Astrocyte (in vitro differentiated cells and primary cell): ENCODE measurements around the gene AATK. TPM values are rescaled to one million over a fixed set of nuclear protein-coding genes. Genes with fewer than 3 reads are reported as not detected.
A peak's percentile ranks its signal among the peaks of the same experiment; 100 is the strongest.

Experiments
- DNase-seq: peaks from one replicate; pipeline ENCODE4 v3.0.0-alpha.2; 2010; ENCODE audit warnings: low read depth
- FAIRE-seq: peaks from 2 replicates; lab custom pipeline; 2011; peaks lifted over from hg19 to GRCh38; lab: Jason Lieb, UNC
- H2AFZ ChIP-seq: 2 replicates; pipeline ENCODE4 v1.6.0; 2012; ENCODE audit warnings: low read depth, low read length, inconsistent platforms
- H3K27ac ChIP-seq: 2 replicates; pipeline ENCODE4 v1.5.1; 2011; ENCODE audit warnings: low read depth, low read length, inconsistent platforms
- H3K27me3 ChIP-seq: 2 replicates; pipeline ENCODE4 v1.6.0; 2011; ENCODE audit warnings: low read length, inconsistent platforms; ENCODE audit not compliant: insufficient read depth
- H3K36me3 ChIP-seq: 2 replicates; pipeline ENCODE4 v1.5.1; 2011; ENCODE audit warnings: low read length, inconsistent platforms; ENCODE audit not compliant: insufficient read depth
- H3K4me1 ChIP-seq: 2 replicates; pipeline ENCODE4 v1.5.1; 2011; ENCODE audit warnings: low read length, inconsistent platforms; ENCODE audit not compliant: insufficient read depth
- H3K4me2 ChIP-seq: 2 replicates; pipeline ENCODE4 v1.6.0; 2012; ENCODE audit warnings: low read length, inconsistent platforms
- H3K4me3 ChIP-seq: 2 replicates; pipeline ENCODE4 v1.5.1; 2011; ENCODE audit warnings: low read depth, mild to moderate bottlenecking, low read length, inconsistent platforms; ENCODE audit not compliant: insufficient read depth
- H3K79me2 ChIP-seq: 2 replicates; pipeline ENCODE4 v1.6.0; 2012; ENCODE audit warnings: mild to moderate bottlenecking, low read length, inconsistent platforms; ENCODE audit not compliant: insufficient read depth
- H3K9ac ChIP-seq: 2 replicates; pipeline ENCODE4 v1.6.0; 2012; ENCODE audit warnings: mild to moderate bottlenecking, low read length, inconsistent platforms
- H3K9me3 ChIP-seq: 2 replicates; pipeline ENCODE4 v1.5.1; 2012; ENCODE audit warnings: low read depth, mild to moderate bottlenecking, low read length, inconsistent platforms; ENCODE audit not compliant: insufficient read depth
- H4K20me1 ChIP-seq: 2 replicates; pipeline ENCODE4 v1.6.0; 2012; ENCODE audit warnings: low read length, inconsistent platforms; ENCODE audit not compliant: insufficient read depth
- H3K27ac Mint-ChIP-seq: one replicate; pipeline ENCODE4 v1.8.0; 2021; ENCODE audit warnings: mild to moderate bottlenecking, mixed read lengths; ENCODE audit not compliant: unreplicated experiment
- H3K27me3 Mint-ChIP-seq: one replicate; pipeline ENCODE4 v1.8.0; 2021; ENCODE audit warnings: low read depth, mixed read lengths; ENCODE audit not compliant: unreplicated experiment
- H3K36me3 Mint-ChIP-seq: one replicate; pipeline ENCODE4 v1.8.0; 2021; ENCODE audit warnings: low read depth, mixed read lengths; ENCODE audit not compliant: unreplicated experiment
- H3K4me1 Mint-ChIP-seq: one replicate; pipeline ENCODE4 v1.8.0; 2021; ENCODE audit warnings: low read depth, mixed read lengths; ENCODE audit not compliant: unreplicated experiment
- H3K4me3 Mint-ChIP-seq: one replicate; pipeline ENCODE4 v1.8.0; 2021; ENCODE audit warnings: mild to moderate bottlenecking, moderate library complexity, mixed read lengths; ENCODE audit not compliant: unreplicated experiment
- H3K9me3 Mint-ChIP-seq: one replicate; pipeline ENCODE4 v1.8.0; 2021; ENCODE audit warnings: mild to moderate bottlenecking, mixed read lengths; ENCODE audit not compliant: unreplicated experiment
- EZH2 ChIP-seq: IDR thresholded peaks from 2 replicates; pipeline ENCODE4 v1.6.1; 2012; ENCODE audit warnings: mild to moderate bottlenecking, low read length, inconsistent platforms; ENCODE audit not compliant: insufficient read depth
- total RNA-seq: library from RNA; stranded (reverse); gene quantifications from 2 replicates; pipeline ENCODE4 v1.2.1, GENCODE V29; 2021
- TF ChIP-seq, protein P1 (sequence below): IDR thresholded peaks from 2 replicates; pipeline ENCODE4 v1.5.1; 2011; ENCODE audit warnings: low read depth, mild to moderate bottlenecking, inconsistent platforms, low read length, moderate library complexity; ENCODE audit not compliant: insufficient read depth

AATK gene
- total RNA-seq, 1 donor from 2014 or later = 0.54 TPM

GRCh38 chr17:81109957-81110356 lies 56.1 kb downstream of the AATK start:
- no peaks in the 10 kb centered on the region for H3K36me3 ChIP-seq

DNA sequence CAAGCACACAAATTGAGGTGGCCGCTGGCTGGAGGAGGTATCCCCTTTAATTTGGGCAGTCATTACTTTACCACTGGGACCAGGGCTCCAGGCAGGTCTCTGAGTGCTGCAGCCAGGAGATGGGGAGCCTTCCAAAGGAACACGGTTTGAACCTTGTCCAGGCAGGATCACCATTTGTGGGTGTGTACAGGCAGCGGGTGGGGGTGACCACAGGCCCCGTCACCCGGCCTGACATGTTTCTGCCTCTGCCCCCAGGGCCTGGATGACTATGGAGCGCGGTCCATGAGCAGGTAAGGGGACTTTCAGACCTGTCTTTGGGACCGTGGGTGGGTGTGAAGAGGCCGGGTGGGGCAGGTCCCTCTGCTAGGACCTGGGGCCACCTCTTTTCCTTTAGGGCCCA lies 57.8 kb downstream of the AATK start:
- H3K4me3 ChIP-seq = no peak overlapping the region
- DNase-seq = no peak
- FAIRE-seq = no peak
- Mint-ChIP-seq H3K27ac (no peak overlapping the region), H3K4me1 (no peaks in the 10 kb centered on the region), H3K4me3 (no peak overlapping the region), H3K36me3 (peaks cover 4% of the 10 kb centered on the region), H3K27me3 (no peaks in the 10 kb centered on the region), H3K9me3 (no peaks in the 10 kb centered on the region)
- no peak overlapping the region for H3K9ac ChIP-seq
- TF ChIP-seq EZH2 = no peak
- TF ChIP-seq, protein P1, sequence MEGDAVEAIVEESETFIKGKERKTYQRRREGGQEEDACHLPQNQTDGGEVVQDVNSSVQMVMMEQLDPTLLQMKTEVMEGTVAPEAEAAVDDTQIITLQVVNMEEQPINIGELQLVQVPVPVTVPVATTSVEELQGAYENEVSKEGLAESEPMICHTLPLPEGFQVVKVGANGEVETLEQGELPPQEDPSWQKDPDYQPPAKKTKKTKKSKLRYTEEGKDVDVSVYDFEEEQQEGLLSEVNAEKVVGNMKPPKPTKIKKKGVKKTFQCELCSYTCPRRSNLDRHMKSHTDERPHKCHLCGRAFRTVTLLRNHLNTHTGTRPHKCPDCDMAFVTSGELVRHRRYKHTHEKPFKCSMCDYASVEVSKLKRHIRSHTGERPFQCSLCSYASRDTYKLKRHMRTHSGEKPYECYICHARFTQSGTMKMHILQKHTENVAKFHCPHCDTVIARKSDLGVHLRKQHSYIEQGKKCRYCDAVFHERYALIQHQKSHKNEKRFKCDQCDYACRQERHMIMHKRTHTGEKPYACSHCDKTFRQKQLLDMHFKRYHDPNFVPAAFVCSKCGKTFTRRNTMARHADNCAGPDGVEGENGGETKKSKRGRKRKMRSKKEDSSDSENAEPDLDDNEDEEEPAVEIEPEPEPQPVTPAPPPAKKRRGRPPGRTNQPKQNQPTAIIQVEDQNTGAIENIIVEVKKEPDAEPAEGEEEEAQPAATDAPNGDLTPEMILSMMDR = no peak
- H3K36me3 ChIP-seq = no peaks in the 10 kb centered on the region
- no peaks in the 10 kb centered on the region for H3K27me3 ChIP-seq
- H2AFZ ChIP-seq = no peak overlapping the region
- no peaks in the 10 kb centered on the region for H3K9me3 ChIP-seq
- no peak overlapping the region for H3K27ac ChIP-seq
- no peaks in the 10 kb centered on the region for H3K4me1 ChIP-seq
- H4K20me1 ChIP-seq = peaks cover 9% of the 10 kb centered on the region
- no peaks in the 10 kb centered on the region for H3K79me2 ChIP-seq
- H3K4me2 ChIP-seq = no peak overlapping the region

More at GRCh38 chr17:81109957-81110356, 56.1 kb downstream of the AATK start:
- H3K4me3 Mint-ChIP-seq = no peak overlapping the region
- DNase-seq (peak; percentile 15), FAIRE-seq (no peak)
- no peak overlapping the region for H3K27ac Mint-ChIP-seq
- Histone ChIP-seq H3K79me2 (no peaks in the 10 kb centered on the region), H3K4me2 (no peak overlapping the region), H3K9ac (no peak overlapping the region), H3K4me1 (no peaks in the 10 kb centered on the region), H4K20me1 (peaks cover 9% of the 10 kb centered on the region), H2AFZ (no peak overlapping the region), H3K9me3 (no peaks in the 10 kb centered on the region), H3K27me3 (no peaks in the 10 kb centered on the region), H3K27ac (no peak overlapping the region), H3K4me3 (no peak overlapping the region)
- no peaks in the 10 kb centered on the region for H3K27me3 Mint-ChIP-seq
- no peaks in the 10 kb centered on the region for H3K4me1 Mint-ChIP-seq
- no peaks in the 10 kb centered on the region for H3K9me3 Mint-ChIP-seq
- TF ChIP-seq, protein P1 = no peak
- TF ChIP-seq EZH2 = no peak
- peaks cover 4% of the 10 kb centered on the region for H3K36me3 Mint-ChIP-seq

- no peak for FAIRE-seq
- H4K20me1 ChIP-seq = peaks cover 17% of the 10 kb centered on the region
- no peaks in the 10 kb centered on the region for H3K27me3 ChIP-seq
- TF ChIP-seq EZH2 = no peak
- TF ChIP-seq, protein P1 = no peak
- no peak overlapping the region for H3K27ac ChIP-seq
- no peaks in the 10 kb centered on the region for H3K4me1 ChIP-seq
- no peak overlapping the region for H3K27ac Mint-ChIP-seq
- H3K36me3 ChIP-seq = no peaks in the 10 kb centered on the region
- H3K9me3 Mint-ChIP-seq = no peaks in the 10 kb centered on the region
- no peaks in the 10 kb centered on the region for H3K79me2 ChIP-seq
- no peaks in the 10 kb centered on the region for H3K4me1 Mint-ChIP-seq
- no peaks in the 10 kb centered on the region for H3K27me3 Mint-ChIP-seq
- no peaks in the 10 kb centered on the region for H3K9me3 ChIP-seq
- H3K4me3 ChIP-seq = no peak overlapping the region
- no peak overlapping the region for H2AFZ ChIP-seq
- no peak overlapping the region for H3K4me3 Mint-ChIP-seq
- no peak for DNase-seq
- no peak overlapping the region for H3K4me2 ChIP-seq
- no peak overlapping the region for H3K9ac ChIP-seq
- H3K36me3 Mint-ChIP-seq = peaks cover 4% of the 10 kb centered on the region
Observed at GRCh38 chr17:81106716-81107115, 59.3 kb downstream of the AATK start.
